HCEC 1CT (cell line): ENCODE measurements around the gene CFAP119.

Experiments
- DNase-seq: peaks from one replicate; pipeline ENCODE4 v3.0.0-alpha.2; 2017

The CFAP119 gene

DNA sequence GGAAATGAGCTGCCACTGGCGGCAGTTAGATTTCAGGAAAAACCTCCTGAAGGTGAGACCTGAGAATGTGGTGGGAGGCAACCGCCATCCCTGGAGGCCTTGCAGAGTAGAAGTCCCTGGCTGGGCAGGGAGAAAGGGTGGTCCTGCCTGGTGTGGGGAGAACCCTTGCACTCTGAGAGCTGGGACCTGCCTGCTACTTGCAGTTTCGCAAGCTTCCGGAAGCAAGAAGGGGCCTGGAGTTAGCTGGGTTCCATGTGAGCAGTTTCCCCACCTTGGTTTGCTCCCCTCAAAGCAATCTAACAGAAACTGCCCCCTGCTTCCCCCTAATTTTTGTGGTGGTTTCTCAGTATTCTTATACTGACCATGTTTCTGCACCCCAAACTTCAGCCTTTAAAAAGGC lies 18.7 kb upstream of the CFAP119 start:
- no peak for DNase-seq

GRCh38 chr16:30780021-30780420 lies 18.2 kb upstream of the CFAP119 start:
- DNase-seq: no peak

GRCh38 chr16:30779596-30779995 lies 17.7 kb upstream of the CFAP119 start:
- no peak for DNase-seq

- DNase-seq: peak; percentile 9
Observed at GRCh38 chr16:30778549-30779244, 16.8 kb upstream of the CFAP119 start.

DNA sequence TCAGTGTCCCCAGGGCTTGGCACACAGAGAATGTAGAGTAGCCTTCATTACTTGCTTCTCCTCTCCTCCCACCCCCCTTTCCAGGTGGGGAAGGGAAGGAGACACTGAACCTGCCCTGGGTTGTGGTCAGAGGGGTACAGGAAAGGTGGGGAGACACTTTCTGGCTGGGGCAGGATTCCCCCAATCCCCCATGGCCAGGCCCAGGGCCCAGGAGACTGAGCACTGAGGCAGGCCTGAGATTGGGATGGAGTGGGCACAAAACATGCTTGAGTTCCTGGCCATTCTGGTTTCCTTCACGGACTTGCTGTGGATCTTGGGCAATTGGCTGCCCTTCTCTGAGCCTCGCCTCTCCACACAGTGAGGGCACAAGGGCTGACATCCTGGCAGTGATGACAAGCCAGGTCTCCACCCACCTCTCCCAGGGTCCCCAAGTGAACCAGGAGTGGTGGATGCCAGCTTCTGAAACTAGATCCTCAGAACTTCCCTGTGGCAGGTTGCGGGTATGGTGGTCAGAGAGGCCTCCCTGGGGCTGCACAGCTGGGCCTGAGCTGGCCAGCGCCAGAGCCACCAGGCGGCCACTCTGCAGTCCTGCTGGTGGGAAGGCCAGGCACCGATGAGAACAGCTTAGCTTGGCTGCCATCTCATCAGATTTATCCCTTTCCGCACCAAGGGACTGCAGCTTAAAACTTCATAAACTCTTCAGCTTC lies 15.9 kb upstream of the CFAP119 start:
- DNase-seq: no peak

GRCh38 chr16:30775392-30776188 lies 13.7 kb upstream of the CFAP119 start:
- DNase-seq: peak; percentile 81

DNA sequence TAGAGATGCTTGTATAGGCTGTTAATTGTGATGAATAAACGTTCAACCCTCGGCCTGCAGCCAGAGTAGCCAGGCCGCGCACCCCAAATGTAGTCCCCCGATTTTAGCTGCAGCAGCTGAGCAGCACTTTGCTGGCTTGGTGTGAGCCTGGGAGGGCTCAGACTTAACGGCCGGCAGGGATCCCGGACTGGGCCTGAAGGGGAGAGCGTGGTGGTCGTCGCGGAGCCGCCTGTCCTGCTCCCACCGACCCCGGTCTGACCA lies 13.2 kb upstream of the CFAP119 start:
- DNase-seq: no peak

DNA sequence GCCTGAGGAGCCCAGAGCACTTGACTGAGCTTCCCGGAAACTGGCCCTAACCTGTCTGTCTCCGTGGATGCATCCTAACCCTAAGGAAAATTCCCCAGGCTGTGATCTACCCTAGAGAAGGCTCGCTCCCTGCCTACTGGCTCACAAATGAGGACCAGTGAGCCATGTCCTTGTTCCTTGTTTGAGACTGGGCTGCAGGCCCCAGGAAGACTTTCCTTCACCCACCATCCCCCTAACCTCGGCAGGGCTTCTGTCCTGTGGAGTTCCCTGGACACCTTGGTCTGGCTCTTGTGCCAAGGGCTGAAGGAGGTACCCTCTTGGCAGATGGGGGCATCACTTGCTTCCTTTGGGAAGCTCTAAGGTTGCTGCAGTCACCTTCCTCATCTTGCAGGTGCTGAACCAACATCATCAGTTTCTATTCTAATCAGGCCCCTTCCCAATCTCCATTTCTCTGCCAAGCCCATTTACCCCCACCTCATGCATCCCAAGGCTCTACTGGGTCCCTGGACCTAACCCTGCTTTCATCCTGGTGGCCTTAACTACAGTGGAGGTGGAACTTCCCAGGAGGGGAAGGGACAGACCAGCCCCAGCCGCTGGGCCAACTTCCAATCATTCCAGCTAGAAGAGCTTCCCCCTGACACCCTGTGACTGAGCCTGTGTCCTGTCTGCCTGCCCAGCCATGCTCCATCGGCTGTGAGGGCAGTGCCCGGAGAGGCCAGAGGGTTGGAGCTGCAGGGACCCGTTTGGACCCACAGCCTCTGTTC lies 12.7 kb upstream of the CFAP119 start:
- peak; percentile 13 for DNase-seq

GRCh38 chr16:30773826-30774225 lies 12.0 kb upstream of the CFAP119 start:
- no peak for DNase-seq

GRCh38 chr16:30771726-30772125 lies 9.9 kb upstream of the CFAP119 start:
- DNase-seq: no peak

DNA sequence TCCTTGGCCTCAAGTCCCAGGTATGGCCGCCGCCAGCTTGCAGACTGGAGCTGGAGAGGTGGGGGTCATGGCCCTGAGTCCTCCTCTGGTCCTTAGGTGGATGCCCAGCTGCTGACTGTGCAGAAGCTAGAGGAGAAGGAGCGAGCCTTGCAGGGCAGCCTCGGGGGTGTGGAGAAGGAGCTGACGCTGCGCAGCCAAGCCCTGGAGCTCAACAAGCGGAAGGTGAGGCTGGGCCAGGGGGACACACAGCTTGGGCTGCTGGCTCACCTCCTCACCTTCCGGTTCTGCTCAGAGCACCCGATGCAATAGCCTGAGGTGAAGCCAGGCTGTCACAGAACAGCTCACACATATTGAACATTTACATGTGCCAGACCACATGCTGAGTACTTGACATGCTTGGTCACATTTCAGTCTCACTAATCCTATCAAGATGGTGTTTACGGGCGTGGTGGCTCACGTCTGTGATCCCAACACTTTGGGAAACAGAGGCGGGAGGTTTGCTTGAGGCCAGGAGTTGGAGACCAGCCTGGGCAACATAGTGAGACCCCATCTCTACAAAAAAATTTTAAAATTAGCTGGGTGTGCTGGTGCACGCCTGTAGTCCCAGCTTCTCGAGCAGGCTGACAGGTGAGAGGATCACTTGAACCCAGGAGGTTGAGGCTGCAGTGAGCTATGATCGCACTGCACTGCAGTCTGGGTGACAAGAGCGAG lies 7.7 kb upstream of the CFAP119 start:
- no peak for DNase-seq

GRCh38 chr16:30768583-30769181 lies 6.8 kb upstream of the CFAP119 start:
- no peak for DNase-seq

- no peak for DNase-seq
Observed at GRCh38 chr16:30767767-30768465, 6.1 kb upstream of the CFAP119 start.

DNA sequence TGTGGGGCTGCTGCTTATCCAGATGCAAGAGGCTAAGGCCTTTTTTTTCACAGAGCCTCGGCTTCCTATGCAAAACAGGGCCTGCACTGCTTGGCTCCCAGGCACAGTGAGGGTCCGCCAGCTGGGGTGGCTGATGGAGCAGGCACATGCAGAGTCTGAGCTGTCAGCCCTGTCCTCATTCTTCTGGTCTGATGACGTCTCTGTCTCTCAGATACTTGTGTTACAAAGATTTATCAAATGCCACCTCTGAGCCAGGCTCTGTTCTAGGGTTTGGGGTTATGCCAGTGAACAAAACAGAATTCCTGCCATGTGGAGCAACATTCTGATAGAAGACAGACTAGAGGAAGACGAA lies 5.0 kb upstream of the CFAP119 start:
- DNase-seq: no peak

DNA sequence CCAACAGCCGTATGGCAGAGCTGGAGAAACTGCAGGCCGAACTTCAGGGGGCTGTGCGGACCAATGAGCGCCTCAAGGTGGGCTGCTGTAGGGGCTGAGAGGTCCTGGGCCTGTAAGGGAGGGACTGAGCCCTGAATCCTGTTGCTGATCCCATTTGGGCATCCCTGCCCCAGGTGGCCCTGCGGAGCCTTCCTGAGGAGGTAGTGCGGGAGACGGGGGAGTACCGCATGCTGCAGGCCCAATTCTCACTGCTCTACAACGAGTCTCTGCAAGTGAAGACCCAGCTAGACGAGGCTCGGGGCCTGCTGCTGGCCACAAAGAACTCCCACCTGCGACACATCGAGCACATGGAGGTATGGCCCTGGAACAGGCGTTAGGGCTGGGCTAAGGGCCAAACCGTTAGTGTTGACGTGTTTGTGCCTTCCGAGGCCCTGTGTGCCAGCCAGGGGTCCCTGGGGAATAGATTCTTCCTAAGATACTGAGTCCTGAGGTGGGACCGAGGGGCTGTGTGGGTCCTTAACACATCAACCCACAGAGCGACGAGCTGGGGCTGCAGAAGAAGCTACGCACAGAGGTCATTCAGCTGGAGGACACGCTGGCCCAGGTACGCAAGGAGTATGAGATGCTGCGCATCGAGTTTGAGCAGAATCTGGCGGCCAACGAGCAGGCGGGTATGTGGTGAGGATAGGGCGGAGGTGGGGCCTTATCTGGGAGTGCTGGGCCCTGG lies 4.5 kb upstream of the CFAP119 start:
- no peak for DNase-seq

- DNase-seq: no peak
Observed at GRCh38 chr16:30764816-30765465, 3.1 kb upstream of the CFAP119 start.

- no peak for DNase-seq
Observed at GRCh38 chr16:30764086-30764485, 2.2 kb upstream of the CFAP119 start.

DNA sequence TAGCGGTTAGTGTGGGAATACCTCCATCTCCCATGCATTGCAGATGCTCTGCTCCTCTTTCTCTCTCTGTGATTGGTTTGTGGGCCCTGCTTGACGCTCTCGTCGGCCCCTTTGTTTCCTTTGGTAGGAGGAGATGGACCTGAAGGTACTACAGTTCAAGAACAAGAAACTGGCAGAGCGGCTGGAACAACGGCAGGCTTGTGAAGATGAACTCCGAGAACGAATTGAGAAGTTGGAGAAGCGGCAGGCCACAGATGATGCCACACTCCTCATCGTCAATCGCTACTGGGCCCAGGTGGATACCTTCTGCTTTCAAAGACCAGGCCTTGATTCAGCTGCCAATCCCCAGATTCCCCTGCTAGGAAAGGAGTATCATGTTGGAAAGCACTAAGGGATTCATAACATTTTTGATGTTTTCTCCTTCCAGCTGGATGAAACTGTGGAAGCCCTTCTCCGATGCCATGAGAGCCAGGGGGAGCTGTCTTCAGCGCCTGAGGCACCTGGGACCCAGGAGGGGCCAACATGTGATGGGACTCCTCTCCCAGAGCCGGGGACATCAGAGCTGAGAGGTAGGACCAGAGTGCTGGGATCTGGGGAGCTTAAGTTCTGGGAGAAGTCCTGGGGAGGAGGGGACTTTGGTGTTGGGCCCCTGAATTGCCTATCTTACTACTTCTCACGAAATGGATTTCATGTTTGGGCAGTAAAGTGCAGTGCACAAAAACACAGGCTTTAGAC lies 1.3 kb upstream of the CFAP119 start:
- DNase-seq: no peak

- DNase-seq: peak; percentile 11
Observed at GRCh38 chr16:30761427-30761927, 385 bp downstream of the CFAP119 start.
